Right atrium auricular region (tissue), 2 donors: ENCODE results near the gene GTF2H3. TPM values are rescaled to one million over a fixed set of nuclear protein-coding genes. Genes with fewer than 3 reads are reported as not detected.
"Not testable (repeated sequence)": the region's sequence is repeated elsewhere in the genome, so short reads cannot be mapped to it uniquely, and the experiment has no call there.

Experiments
- DNase-seq: peaks from one replicate; pipeline ENCODE4 v3.0.0-alpha.2; 2019; ENCODE audit warnings: low spot score
- H3K27ac ChIP-seq, 2 donors: fragments of 200-600 bp; sonication (generic); 1 replicate in 1 of 2; 2 replicates in 1 of 2; pipeline ENCODE4 v1.5.1; 2016 to 2019
- H3K27me3 ChIP-seq, 2 donors: fragments of 200-600 bp; sonication (generic); one replicate each; pipeline versions ENCODE4 v1.5.1 to v1.6.0; 2017 to 2019
- H3K36me3 ChIP-seq: fragments of 200-600 bp; sonication (generic); one replicate; pipeline ENCODE4 v1.5.1; 2016
- H3K4me1 ChIP-seq, 2 donors: fragments of 200-600 bp; sonication (generic); one replicate each; pipeline versions ENCODE4 v1.5.1 to v1.6.0; 2017 to 2019
- H3K4me3 ChIP-seq, 2 donors: fragments of 200-600 bp; sonication (generic); 1 replicate in 1 of 2; 2 replicates in 1 of 2; pipeline ENCODE4 v1.5.1; 2017 to 2019; ENCODE audit warnings: mild to moderate bottlenecking in 1 of 2, moderate library complexity in 1 of 2
- H3K9me3 ChIP-seq, 2 donors: fragments of 200-600 bp; sonication (generic); one replicate each; pipeline ENCODE4 v1.5.1; 2019
- total RNA-seq, 2 donors: library from RNA; depleted of rRNA; stranded (reverse); fragments of >200 nt; gene quantifications; one replicate each; pipeline ENCODE4 v1.1.0, GENCODE V29; 2016
- TF ChIP-seq, protein P1 (sequence below), 2 donors: fragments of 200-600 bp; sonication (generic); IDR thresholded peaks; one replicate each; pipeline ENCODE4 v1.5.1; 2019; ENCODE audit warnings: antibody characterized with exemption in 2 of 2

GTF2H3 gene
- total RNA-seq, 2 donors from 2014 or later, result 7.6 to 8.4 TPM

- H3K4me3 ChIP-seq, result no peak overlapping the region
- H3K27me3 ChIP-seq, result no peaks in the 10 kb centered on the region
- TF ChIP-seq, protein P1, sequence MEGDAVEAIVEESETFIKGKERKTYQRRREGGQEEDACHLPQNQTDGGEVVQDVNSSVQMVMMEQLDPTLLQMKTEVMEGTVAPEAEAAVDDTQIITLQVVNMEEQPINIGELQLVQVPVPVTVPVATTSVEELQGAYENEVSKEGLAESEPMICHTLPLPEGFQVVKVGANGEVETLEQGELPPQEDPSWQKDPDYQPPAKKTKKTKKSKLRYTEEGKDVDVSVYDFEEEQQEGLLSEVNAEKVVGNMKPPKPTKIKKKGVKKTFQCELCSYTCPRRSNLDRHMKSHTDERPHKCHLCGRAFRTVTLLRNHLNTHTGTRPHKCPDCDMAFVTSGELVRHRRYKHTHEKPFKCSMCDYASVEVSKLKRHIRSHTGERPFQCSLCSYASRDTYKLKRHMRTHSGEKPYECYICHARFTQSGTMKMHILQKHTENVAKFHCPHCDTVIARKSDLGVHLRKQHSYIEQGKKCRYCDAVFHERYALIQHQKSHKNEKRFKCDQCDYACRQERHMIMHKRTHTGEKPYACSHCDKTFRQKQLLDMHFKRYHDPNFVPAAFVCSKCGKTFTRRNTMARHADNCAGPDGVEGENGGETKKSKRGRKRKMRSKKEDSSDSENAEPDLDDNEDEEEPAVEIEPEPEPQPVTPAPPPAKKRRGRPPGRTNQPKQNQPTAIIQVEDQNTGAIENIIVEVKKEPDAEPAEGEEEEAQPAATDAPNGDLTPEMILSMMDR (IDR thresholded peaks at IDR 0.05), result no peak
- H3K36me3 ChIP-seq, result peaks cover 46% of the 10 kb centered on the region
- DNase-seq, result no peak
- no peaks in the 10 kb centered on the region for H3K9me3 ChIP-seq
- H3K27ac ChIP-seq, result no peak overlapping the region
- H3K4me1 ChIP-seq, result peaks cover 0 to 17% of the 10 kb centered on the region in 2 donors
These were observed 34.3 kb upstream of the GTF2H3 start for GRCh38 chr12:123599310-123599709.

- Histone ChIP-seq H3K27ac (no peak overlapping the region), H3K36me3 (peaks cover 42% of the 10 kb centered on the region), H3K4me1 (peaks cover 0 to 17% of the 10 kb centered on the region in 2 donors), H3K9me3 (no peaks in the 10 kb centered on the region), H3K4me3 (no peak overlapping the region), H3K27me3 (no peaks in the 10 kb centered on the region)
- no peak for DNase-seq
- TF ChIP-seq, protein P1 (IDR thresholded peaks at IDR 0.05), result no peak
These were observed 33.9 kb upstream of the GTF2H3 start for GRCh38 chr12:123599721-123600120.

DNA sequence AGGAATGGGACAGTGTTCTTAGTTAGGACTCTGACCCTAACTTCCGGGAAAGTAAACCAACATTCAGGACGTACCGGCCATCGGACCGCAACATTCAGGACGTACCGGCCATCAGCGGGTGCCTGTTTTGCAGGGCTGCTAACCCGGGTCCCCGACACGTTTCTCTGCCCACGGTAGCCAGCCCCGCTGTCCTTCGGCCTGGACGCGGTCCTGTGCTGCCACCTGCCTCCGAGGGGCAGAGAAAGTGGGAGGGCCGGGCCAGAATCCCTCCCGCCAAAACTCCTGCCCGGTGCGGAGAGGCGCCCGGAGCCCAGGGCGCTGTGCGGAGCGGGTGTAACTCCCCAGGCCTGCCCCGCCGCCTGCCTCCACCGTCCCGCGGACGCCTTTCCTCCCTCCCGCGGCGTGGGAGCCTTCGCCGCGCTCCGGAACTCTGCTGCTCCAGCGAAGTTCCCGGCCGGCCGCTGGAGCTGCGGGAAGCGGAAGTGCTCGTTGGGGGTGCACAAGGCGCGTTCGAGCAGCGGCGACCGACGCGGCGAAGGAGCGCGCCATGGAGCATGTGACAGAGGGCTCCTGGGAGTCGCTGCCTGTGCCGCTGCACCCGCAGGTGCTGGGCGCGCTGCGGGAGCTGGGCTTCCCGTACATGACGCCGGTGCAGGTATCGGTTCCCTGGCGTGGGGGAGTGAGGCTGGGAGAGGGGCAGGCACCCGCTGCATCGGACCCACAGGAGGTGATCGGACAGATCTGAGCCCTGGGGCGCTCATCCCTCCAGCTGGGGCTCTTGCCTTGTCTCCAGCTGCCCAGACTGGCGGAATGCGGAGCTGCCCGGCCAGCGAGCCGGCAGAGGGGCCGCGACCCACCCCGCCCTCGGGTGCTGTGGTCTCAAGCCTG is 31.8 kb upstream of the GTF2H3 start, which contains the start of gene DDX55:
TSS of gene DDX55 (plus strand) at position 498 of the 888 bp plus-strand sequence. CDS start at position 548, 50 bp downstream.
- TF ChIP-seq, protein P1 (IDR thresholded peaks at IDR 0.05), result peak; percentile 25 to 87
- H3K36me3 ChIP-seq, result peaks cover 30% of the 10 kb centered on the region
- peaks cover 0 to 17% of the 10 kb centered on the region in 2 donors for H3K4me1 ChIP-seq
- H3K27me3 ChIP-seq, result no peaks in the 10 kb centered on the region
- peak within 1 kb of the TSS; percentile 64 to 80 for H3K27ac ChIP-seq
- DNase-seq, result peak; percentile 81
- H3K4me3 ChIP-seq, result peak within 1 kb of the TSS; percentile 84
- no peaks in the 10 kb centered on the region for H3K9me3 ChIP-seq

DNA sequence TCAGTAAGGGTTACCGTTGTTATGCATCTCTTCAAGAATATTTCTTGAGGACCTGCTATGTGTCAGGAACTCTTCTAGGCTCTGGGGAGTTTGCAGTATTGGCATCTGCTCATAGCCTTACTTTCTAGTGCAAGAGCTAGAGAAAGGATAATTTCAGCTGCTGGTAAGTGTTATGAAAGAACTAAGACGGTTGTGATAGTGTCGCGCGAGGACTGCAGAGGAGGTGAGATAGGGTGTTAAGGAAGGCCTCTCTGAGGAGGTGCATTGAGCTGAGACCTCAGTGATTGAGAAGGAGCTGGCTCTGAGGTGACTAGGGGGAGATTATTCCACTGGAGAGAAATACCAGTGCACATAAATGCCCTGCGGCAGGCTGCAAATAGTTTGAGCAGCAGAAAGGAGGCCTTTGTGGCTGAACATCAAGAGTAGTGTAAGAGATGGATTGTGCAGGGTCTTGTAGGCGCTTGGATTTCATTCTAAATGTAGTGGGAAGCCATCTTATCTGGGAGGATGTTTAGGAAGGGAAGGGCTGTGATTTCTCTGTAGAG is 30.9 kb upstream of the GTF2H3 start:
- Histone ChIP-seq H3K4me1 (peaks cover 0 to 17% of the 10 kb centered on the region in 2 donors), H3K27me3 (no peaks in the 10 kb centered on the region), H3K36me3 (peaks cover 30% of the 10 kb centered on the region), H3K9me3 (no peaks in the 10 kb centered on the region), H3K27ac (no peak overlapping the region), H3K4me3 (peak overlapping the region; percentile 84)
- TF ChIP-seq, protein P1 (IDR thresholded peaks at IDR 0.05), result no peak
- DNase-seq, result no peak

DNA sequence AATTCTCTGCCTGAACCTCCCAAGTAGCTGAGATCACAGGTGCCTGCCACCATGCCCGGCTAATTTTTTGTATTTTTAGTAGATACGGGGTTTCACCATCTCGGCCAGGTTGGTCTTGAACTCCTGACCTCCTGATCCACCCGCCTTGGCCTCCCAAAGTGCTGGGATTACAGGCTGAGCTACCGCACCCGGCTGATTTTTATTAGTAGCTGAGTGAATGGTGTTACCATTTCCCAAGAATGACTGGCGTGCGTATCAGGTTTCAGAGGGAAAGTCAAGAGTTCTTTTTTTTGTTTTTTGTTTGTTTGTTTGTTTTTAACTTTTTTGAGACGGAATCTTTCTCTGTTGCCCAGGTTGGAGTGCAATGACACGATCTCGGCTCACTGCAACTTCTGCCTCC is 30.1 kb upstream of the GTF2H3 start:
- not testable (repeated sequence) for H3K4me3 ChIP-seq, DNase-seq, H3K27ac ChIP-seq, H3K27me3 ChIP-seq, H3K9me3 ChIP-seq
- Histone ChIP-seq H3K36me3 (peaks cover 29% of the 10 kb centered on the region), H3K4me1 (peaks cover 0 to 17% of the 10 kb centered on the region in 2 donors)

DNA sequence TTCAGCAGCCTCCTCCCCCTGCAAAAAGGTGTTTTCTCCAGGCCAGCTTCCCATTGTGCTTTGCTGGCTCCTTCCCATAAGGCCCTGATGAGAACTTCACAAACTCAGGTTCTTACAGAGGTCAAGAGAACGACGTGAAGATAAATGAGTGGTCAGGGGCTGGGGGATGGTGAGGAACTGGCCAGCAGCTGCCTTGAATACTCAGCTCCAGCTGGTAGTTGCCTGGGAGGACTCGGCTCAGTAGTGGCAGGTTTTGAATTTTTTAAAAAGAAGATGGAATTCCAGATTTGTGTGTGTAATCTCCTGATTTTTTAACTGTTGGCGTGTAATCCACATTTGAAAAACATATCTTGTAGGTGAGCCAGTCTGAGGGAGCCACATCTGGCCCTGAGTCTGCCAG is 25.9 kb upstream of the GTF2H3 start:
- H3K27me3 ChIP-seq, result no peaks in the 10 kb centered on the region
- DNase-seq, result no peak
- TF ChIP-seq, protein P1 (IDR thresholded peaks at IDR 0.05), result no peak
- H3K4me1 ChIP-seq, result peaks cover 0 to 4% of the 10 kb centered on the region in 2 donors
- H3K9me3 ChIP-seq, result no peaks in the 10 kb centered on the region
- no peak overlapping the region for H3K27ac ChIP-seq
- no peak overlapping the region for H3K4me3 ChIP-seq
- H3K36me3 ChIP-seq, result peaks cover 63% of the 10 kb centered on the region
